Activated T-helper 2 cell treated with anti-CD3 and anti-CD28 coated beads, Interferon-gamma antibody, Interleukin-2, Interleukin-4, amounts not matched to agents 10 μg/mL and 5 μg/mL and 100 μg/mL, durations not matched to agents 14 hours and 24 hours and 36 hours (primary cell): Measurements from ENCODE around the gene PKDCC. TPM values are rescaled to one million over a fixed set of nuclear protein-coding genes. Genes with fewer than 3 reads are reported as not detected.
"Not testable (repeated sequence)": the region's sequence is repeated elsewhere in the genome, so short reads cannot be mapped to it uniquely, and the experiment has no call there.

Source experiments
- DNase-seq: peaks from one replicate; pipeline ENCODE4 v3.0.0; 2021; ENCODE audit warnings: low spot score
- H3K27ac Mint-ChIP-seq: one replicate; pipeline ENCODE4 v1.8.0; 2021; ENCODE audit warnings: mixed read lengths
- H3K27me3 Mint-ChIP-seq: one replicate; pipeline ENCODE4 v1.8.0; 2021; ENCODE audit warnings: low read depth, mixed read lengths
- H3K36me3 Mint-ChIP-seq: one replicate; pipeline ENCODE4 v1.8.0; 2021; ENCODE audit warnings: low read depth, mixed read lengths
- H3K4me1 Mint-ChIP-seq: one replicate; pipeline ENCODE4 v1.8.0; 2021; ENCODE audit warnings: low read depth, mixed read lengths
- H3K4me3 Mint-ChIP-seq: one replicate; pipeline ENCODE4 v1.8.0; 2021; ENCODE audit warnings: low read depth, mild to moderate bottlenecking, moderate library complexity, mixed read lengths
- H3K9me3 Mint-ChIP-seq: one replicate; pipeline ENCODE4 v1.8.0; 2021; ENCODE audit warnings: mixed read lengths
- intact Hi-C: fragments of 100-400 bp; cut with micrococcal nuclease; formaldehyde crosslinking; loops from one replicate; pipeline ENCODE4 v1.15.1; 2023
- total RNA-seq: library from RNA; stranded (reverse); gene quantifications from 2 replicates; pipeline ENCODE4 v1.2.3, GENCODE V29; 2022

Gene PKDCC
- total RNA-seq, 1 donor from 2014 or later, result 0.11 TPM

DNA sequence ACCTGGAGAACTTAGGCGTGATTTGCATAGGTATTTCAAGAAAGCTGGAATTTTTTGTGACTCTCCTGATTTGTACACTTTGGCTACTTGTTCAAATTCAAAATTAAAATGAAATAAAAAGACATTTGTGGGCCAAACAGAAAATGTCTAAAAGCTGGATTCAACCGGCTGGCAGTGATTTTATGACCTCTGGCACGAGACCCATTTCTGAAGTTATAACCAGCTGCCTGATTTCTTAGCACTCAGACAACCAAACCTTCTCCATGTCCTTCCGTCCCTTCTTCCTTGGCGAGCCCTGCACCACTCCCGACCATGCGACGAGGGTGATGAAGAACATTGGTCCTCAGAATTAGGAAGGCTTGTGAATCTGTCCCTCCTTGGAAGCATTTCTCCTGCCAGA lies 19.7 kb downstream of the PKDCC start:
- H3K9me3 Mint-ChIP-seq, result no peaks in the 10 kb centered on the region
- intact Hi-C loops, result no loop called here
- no peak overlapping the region for H3K27ac Mint-ChIP-seq
- H3K4me3 Mint-ChIP-seq, result no peak overlapping the region
- H3K36me3 Mint-ChIP-seq, result no peaks in the 10 kb centered on the region
- no peaks in the 10 kb centered on the region for H3K4me1 Mint-ChIP-seq
- no peak for DNase-seq
- peaks cover 13% of the 10 kb centered on the region for H3K27me3 Mint-ChIP-seq

DNA sequence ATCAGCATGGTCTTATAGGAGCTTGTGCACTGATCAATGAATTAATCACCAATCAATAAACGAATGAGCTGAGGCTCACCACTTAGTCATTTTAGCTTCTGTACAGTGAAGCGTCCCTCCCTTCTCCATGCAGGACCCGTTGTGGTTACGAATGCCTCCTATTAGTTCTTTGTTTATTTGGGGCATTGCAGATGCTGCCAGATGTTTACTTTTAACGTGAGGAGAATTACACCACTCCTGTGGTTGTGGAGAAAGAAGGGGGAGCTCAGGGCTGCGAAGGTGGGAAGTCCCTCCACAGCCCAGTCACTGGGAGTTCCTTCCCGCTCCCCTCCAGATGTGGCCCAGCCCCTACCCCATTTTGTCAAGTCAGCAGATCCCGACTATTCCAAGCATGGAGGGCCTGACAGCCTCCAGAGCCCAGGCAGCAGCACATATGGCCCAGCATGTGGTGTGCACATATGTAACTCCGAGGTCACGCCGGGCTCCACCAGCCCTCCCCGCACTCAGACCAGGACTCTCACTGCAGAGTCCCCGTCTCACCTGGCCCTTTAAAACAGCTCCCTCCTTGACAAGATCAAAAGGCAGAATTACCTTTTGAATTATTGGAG lies 20.9 kb downstream of the PKDCC start:
- Mint-ChIP-seq H3K4me3 (no peak overlapping the region), H3K27ac (no peak overlapping the region), H3K36me3 (no peaks in the 10 kb centered on the region), H3K9me3 (no peaks in the 10 kb centered on the region), H3K27me3 (peaks cover 9% of the 10 kb centered on the region), H3K4me1 (no peaks in the 10 kb centered on the region)
- no peak for DNase-seq
- intact Hi-C loops, result no loop called here

DNA sequence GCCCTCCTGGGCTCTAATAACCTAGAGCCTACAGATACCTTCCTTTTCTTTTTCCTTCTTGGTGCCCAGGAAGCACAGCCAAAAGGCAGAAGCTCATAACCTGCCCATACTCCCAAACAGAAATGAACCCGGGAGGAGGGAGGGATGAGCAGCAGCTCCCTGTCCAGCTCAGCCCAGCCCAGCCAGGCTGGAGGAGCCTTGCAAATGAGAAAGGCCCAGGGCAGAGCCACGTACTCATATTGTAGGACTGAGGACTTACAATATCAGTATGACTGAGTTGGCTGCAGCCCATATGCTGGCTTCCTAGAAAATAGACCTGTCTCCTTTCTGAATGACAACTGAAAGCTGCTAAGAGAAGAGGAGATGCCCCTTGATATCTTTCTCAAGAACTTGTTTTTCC lies 21.7 kb downstream of the PKDCC start:
- H3K27ac Mint-ChIP-seq, result no peak overlapping the region
- no peaks in the 10 kb centered on the region for H3K9me3 Mint-ChIP-seq
- intact Hi-C loops, result no loop called here
- no peaks in the 10 kb centered on the region for H3K4me1 Mint-ChIP-seq
- H3K4me3 Mint-ChIP-seq, result no peak overlapping the region
- H3K36me3 Mint-ChIP-seq, result no peaks in the 10 kb centered on the region
- no peak for DNase-seq
- H3K27me3 Mint-ChIP-seq, result peaks cover 9% of the 10 kb centered on the region

DNA sequence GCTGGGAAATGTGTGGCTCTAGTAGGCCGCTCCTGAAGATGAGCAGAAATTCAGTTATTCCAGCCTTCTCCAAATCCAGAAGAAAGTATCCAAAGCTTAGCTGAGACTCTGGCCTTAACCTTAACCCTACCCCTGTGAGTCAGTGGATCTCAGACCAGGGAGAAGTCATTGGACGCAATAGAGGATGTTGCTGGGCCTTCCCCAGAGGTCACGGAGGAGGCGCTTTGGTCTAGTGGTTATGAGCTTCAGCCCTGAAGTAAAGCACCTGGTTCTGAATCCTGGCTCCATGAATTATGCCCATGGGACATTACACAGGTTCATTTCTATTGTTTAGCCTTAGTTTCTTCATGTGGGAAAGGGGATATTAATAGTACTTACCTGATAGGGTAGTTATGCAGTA lies 24.0 kb downstream of the PKDCC start:
- Mint-ChIP-seq H3K27ac (no peak overlapping the region), H3K4me3 (no peak overlapping the region), H3K27me3 (peaks cover 9% of the 10 kb centered on the region), H3K9me3 (no peaks in the 10 kb centered on the region), H3K36me3 (no peaks in the 10 kb centered on the region), H3K4me1 (no peaks in the 10 kb centered on the region)
- DNase-seq, result no peak
- intact Hi-C loops, result no loop called here

DNA sequence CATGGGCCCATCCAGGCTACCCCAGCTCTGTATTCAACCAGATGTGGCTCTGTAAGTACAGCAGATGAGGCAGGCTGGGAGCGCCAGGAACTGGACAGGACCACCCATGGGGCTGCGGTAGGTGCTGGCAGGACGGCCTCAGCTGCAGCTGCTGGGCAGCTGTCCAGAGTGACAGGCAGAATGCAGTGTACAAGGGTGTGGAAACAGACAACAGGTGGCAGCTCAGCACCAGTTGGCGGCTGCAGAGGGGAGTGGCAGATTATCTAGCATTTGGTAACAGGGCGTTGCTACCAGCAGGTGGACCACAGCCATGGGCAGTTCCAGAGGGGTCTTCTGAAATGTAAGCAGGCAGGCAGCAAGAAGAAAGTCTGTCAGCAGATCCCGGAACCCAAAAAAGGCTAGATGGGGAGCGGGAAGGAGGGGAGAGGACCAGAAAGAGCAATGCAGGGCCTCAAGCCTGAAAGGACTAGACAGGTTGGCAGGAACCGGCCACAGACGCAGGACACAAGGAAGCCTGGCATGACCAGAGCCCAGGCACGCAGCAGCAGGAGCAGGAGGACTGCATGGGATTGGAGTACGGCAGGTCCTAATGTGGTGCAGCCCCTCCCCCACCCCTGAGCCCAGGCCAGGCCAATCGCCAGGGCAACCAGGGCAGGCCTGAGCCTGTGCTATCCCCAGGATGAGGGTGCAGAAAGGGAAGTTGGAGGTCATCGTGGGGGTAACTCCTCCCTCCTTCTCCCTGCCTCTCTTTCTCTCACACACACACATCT lies 24.7 kb downstream of the PKDCC start:
- no peaks in the 10 kb centered on the region for H3K4me1 Mint-ChIP-seq
- no peak for DNase-seq
- no peak overlapping the region for H3K4me3 Mint-ChIP-seq
- H3K27me3 Mint-ChIP-seq, result peaks cover 7% of the 10 kb centered on the region
- H3K9me3 Mint-ChIP-seq, result no peaks in the 10 kb centered on the region
- H3K36me3 Mint-ChIP-seq, result no peaks in the 10 kb centered on the region
- intact Hi-C loops, result no loop called here
- H3K27ac Mint-ChIP-seq, result no peak overlapping the region

DNA sequence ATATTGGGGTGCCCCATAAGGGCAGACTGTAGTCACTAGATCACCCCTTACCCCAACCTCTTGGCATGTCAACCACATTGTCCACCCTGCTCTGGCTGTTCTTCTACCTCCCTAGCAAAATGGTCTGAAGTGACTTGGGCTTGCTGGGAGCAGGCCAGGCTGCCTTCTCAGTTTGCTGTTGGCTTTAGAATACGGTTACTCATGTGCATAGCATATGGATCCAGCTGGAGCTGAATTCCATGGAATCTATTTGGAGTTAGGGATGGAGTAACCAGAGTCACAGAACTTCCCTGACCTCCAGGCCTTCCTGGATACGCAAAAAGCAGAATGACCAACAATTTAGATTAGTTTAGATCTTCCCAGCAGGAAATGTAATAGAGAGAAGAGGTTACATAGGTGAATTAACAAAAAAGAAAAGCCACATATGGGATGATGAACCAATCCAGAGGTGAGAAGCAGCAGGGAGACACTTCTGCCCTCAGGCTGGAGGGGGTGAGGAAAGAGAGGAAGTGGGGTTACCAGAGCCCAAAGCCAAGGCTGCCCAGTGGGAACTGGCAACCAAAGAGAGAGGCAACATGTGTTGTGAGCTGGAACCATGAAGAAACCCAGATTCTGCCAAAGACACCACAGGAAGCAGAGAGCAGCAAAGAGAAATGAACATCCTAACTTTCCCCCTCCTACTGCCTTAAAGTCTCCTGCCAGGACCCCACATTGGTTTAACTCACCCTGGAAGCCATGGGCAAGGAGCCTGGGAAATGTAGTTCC lies 26.1 kb downstream of the PKDCC start:
- Mint-ChIP-seq H3K9me3 (no peaks in the 10 kb centered on the region), H3K27ac (no peak overlapping the region), H3K4me3 (no peak overlapping the region), H3K36me3 (no peaks in the 10 kb centered on the region), H3K4me1 (no peaks in the 10 kb centered on the region), H3K27me3 (no peaks in the 10 kb centered on the region)
- intact Hi-C loops, result no loop called here
- DNase-seq, result no peak

DNA sequence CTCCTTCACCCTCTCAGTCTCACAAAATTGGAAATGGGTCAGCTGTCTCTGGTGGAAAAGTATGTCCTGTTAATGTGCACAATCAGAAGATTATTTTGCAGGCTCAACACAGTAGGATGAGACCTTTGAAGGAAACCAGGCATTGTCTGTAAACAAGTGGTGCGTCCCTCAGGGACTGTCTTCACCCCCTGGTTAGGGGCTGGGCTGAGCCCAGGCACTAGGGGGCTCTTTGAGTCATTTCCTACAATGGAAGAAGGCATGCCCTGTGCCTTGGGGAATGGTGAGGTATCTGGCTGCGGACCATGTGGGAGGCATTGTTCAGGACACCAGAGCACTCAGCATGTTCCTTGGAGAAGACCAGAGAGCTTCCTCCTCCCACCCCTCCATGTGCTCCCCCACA lies 26.8 kb downstream of the PKDCC start:
- H3K4me1 Mint-ChIP-seq, result no peaks in the 10 kb centered on the region
- peaks cover 5% of the 10 kb centered on the region for H3K27me3 Mint-ChIP-seq

DNA sequence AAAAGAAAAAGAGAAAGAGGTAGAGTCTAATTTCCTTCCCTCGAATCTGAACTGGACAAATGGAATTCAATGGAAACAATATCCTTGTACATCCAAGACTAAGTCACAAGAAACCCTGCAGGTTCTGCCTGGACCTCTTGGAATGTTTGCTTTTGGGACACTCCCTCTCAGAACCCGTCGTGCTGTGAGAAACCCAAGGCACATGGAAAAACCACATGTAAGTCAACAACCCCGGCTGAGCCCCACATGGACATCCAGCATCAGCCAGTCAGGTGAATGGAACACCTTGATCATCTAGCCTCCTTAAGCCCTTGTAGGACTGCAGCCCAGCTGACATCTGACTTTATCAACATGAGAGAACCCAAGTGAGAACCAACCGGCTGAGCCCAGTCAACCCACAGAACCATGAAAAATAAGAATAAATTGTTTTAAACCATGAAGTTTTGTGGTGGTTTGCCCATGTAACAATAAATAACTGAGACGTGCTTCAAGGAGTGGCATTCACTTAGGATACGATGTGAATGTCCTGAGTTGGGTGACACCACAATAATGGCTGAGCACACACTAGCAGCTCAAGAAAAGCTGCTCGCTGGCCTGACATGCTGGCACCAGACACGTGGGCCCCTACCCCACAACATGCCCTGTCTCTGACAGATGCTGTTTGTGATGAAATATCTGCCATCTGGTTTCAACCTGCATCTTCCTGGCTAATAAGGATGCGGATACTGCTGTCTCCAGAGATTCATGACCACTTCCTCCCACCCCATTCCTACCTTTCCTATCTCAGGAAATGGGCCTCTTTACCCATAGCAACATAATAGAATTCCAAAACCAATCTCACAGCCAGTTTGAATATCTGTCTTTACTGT lies 28.8 kb downstream of the PKDCC start:
- no peak for DNase-seq
- no peak overlapping the region for H3K27ac Mint-ChIP-seq
- H3K4me1 Mint-ChIP-seq, result no peaks in the 10 kb centered on the region
- intact Hi-C loops, result no loop called here
- H3K27me3 Mint-ChIP-seq, result peaks cover 6% of the 10 kb centered on the region
- H3K4me3 Mint-ChIP-seq, result no peak overlapping the region
- H3K36me3 Mint-ChIP-seq, result no peaks in the 10 kb centered on the region
- no peaks in the 10 kb centered on the region for H3K9me3 Mint-ChIP-seq

More for the DNA sequence above, 26.8 kb downstream of the PKDCC start:
- H3K27ac Mint-ChIP-seq, result no peak overlapping the region
- intact Hi-C loops, result no loop called here
- DNase-seq, result no peak
- H3K36me3 Mint-ChIP-seq, result no peaks in the 10 kb centered on the region
- H3K4me3 Mint-ChIP-seq, result no peak overlapping the region
- no peaks in the 10 kb centered on the region for H3K9me3 Mint-ChIP-seq

DNA sequence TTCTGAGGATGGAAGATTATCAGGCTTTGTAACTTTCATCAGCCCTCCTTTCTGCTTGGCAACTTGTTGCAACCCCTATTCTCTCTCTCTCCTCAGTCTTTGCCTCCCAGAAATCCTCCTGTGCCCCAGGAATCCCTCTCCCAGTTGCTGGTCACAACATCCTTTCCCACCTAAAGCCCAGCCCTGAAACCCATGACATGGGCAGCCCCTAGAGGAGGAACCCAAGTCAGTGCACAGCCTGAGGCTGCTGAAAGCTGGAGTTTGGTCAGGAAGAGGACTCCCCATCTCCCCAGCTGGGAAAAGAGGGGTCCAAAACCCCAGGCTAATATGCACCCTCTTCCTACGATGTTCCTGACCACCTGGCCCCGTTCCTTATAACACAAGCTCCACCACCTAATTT lies 29.5 kb downstream of the PKDCC start:
- DNase-seq, result no peak
- Mint-ChIP-seq H3K9me3 (no peaks in the 10 kb centered on the region), H3K4me3 (no peak overlapping the region), H3K27ac (no peak overlapping the region), H3K27me3 (peaks cover 6% of the 10 kb centered on the region), H3K36me3 (no peaks in the 10 kb centered on the region), H3K4me1 (no peaks in the 10 kb centered on the region)
- intact Hi-C loops, result no loop called here

DNA sequence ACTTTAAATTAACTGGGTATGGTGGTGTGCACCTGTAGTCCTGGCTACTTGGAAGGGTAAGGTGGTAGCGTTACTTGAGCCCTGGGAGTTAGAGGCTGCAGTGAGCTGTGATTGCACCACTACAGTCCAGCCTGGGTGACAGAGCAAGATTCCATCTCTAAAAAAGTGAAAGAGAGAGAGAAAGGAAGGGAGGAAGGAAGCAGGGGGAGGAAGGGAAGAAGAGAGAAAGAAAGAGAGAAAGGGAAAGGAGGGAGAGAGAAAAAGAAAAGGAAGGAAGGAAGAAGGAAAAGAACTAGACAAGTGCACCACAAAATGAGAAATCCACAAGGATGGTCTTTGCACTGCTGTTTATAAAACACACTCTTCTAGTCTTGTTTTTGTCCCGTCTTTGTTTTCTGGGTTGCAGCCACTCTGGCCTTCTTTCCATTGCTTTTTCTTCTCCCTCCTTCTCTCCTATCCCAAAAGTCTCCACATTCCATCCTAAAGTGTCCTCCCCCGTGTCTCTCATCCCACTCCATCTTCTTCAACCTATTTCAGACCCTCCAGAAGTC lies 32.0 kb downstream of the PKDCC start:
- peaks cover 3% of the 10 kb centered on the region for H3K4me1 Mint-ChIP-seq
- intact Hi-C loops, result no loop called here
- DNase-seq, result no peak
- peaks cover 15% of the 10 kb centered on the region for H3K27me3 Mint-ChIP-seq
- H3K9me3 Mint-ChIP-seq, result no peaks in the 10 kb centered on the region
- H3K27ac Mint-ChIP-seq, result no peak overlapping the region
- no peak overlapping the region for H3K4me3 Mint-ChIP-seq
- no peaks in the 10 kb centered on the region for H3K36me3 Mint-ChIP-seq

DNA sequence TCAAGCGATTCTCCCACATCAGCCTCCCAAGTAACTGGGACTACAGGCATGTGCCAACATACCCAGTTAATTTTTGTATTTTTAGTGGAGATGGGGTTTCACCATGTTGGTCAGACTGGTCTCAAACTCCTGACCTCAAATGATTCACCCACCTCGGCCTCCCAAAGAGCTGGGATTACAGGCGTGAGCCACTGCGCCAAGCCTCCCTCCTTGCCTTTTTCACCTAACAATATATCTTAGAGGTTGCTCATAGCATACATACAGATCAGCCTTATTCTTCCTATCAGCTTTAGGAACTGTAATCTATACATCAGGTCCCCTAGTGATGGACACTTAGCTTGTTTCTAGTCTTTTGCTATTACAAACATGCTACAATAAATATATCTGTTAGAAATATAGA lies 33.3 kb downstream of the PKDCC start:
- H3K36me3 Mint-ChIP-seq, H3K4me3 Mint-ChIP-seq, DNase-seq, H3K27ac Mint-ChIP-seq, intact Hi-C loops, H3K4me1 Mint-ChIP-seq, H3K9me3 Mint-ChIP-seq: not testable (repeated sequence)
- peaks cover 15% of the 10 kb centered on the region for H3K27me3 Mint-ChIP-seq

DNA sequence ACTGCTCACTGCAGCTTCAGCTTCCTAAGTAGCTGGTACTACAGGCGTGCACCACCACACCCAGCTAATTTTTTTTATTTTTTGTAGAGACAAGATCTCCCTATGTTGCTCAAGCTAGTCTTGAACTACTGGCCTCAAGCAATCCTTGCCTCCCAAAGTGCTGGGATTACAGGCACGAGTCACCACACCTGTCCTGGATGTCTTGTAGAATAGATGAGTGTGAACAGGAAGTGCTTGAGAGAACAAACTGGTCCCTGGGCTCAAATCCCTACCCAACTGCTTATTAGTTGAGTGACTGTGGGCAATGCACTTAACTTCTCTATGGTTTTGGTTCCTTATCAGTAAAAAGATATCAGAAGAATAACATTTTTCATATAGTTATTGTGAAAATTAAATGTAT lies 34.2 kb downstream of the PKDCC start:
- peaks cover 21% of the 10 kb centered on the region for H3K27me3 Mint-ChIP-seq
- no peak overlapping the region for H3K27ac Mint-ChIP-seq
- H3K36me3 Mint-ChIP-seq, result no peaks in the 10 kb centered on the region
- intact Hi-C loops, result no loop called here
- no peak overlapping the region for H3K4me3 Mint-ChIP-seq
- no peak for DNase-seq
- H3K4me1 Mint-ChIP-seq, result peaks cover 9% of the 10 kb centered on the region
- H3K9me3 Mint-ChIP-seq, result no peaks in the 10 kb centered on the region
